Measurements from ENCODE around the gene ATG14.
"Not testable (repeated sequence)": the region's sequence is repeated elsewhere in the genome, so short reads cannot be mapped to it uniquely, and the experiment has no call there.

ATG14 gene

GRCh38 chr14:55433880-55434804 lies 22.5 kb upstream of the ATG14 start:
- DNase-seq = no peak

GRCh38 chr14:55432628-55433027 lies 21.0 kb upstream of the ATG14 start:
- DNase-seq = no peak

GRCh38 chr14:55430024-55430690 lies 18.5 kb upstream of the ATG14 start:
- DNase-seq = no peak

GRCh38 chr14:55427439-55427838 lies 15.8 kb upstream of the ATG14 start:
- DNase-seq = no peak

- DNase-seq = no peak
Observed at GRCh38 chr14:55426891-55427290, 15.3 kb upstream of the ATG14 start.

- DNase-seq = no peak
Observed at GRCh38 chr14:55425091-55425490, 13.5 kb upstream of the ATG14 start.

- no peak for DNase-seq
Observed at GRCh38 chr14:55423969-55424368, 12.3 kb upstream of the ATG14 start.

- not testable (repeated sequence) for DNase-seq
Observed at GRCh38 chr14:55422338-55422737, 10.7 kb upstream of the ATG14 start.

- DNase-seq = no peak
Observed at GRCh38 chr14:55419663-55420062, 8.0 kb upstream of the ATG14 start.

- DNase-seq = no peak
Observed at GRCh38 chr14:55418411-55418810, 6.8 kb upstream of the ATG14 start.

GRCh38 chr14:55417955-55418354 lies 6.3 kb upstream of the ATG14 start:
- no peak for DNase-seq

- DNase-seq = no peak
Observed at GRCh38 chr14:55416866-55417265, 5.2 kb upstream of the ATG14 start.

GRCh38 chr14:55414551-55414950 lies 2.9 kb upstream of the ATG14 start:
- no peak for DNase-seq

- no peak for DNase-seq
Observed at GRCh38 chr14:55412676-55413075, 1.0 kb upstream of the ATG14 start.

- no peak for DNase-seq
Observed at GRCh38 chr14:55410876-55411275, 754 bp downstream of the ATG14 start.

- no peak for DNase-seq
Observed at GRCh38 chr14:55404173-55404854, 7.3 kb downstream of the ATG14 start.

GRCh38 chr14:55401751-55402150 lies 9.9 kb downstream of the ATG14 start:
- no peak for DNase-seq

GRCh38 chr14:55399852-55400251 lies 11.8 kb downstream of the ATG14 start:
- no peak for DNase-seq

GRCh38 chr14:55399183-55399582 lies 12.4 kb downstream of the ATG14 start:
- no peak for DNase-seq

GRCh38 chr14:55398679-55399078 lies 13.0 kb downstream of the ATG14 start:
- no peak for DNase-seq

- no peak for DNase-seq
Observed at GRCh38 chr14:55389330-55389729, 22.3 kb downstream of the ATG14 start.

- DNase-seq = no peak
Observed at GRCh38 chr14:55388160-55388559, 23.5 kb downstream of the ATG14 start.

GRCh38 chr14:55387121-55387520 lies 24.5 kb downstream of the ATG14 start:
- DNase-seq = no peak
